ENCODE data around the gene CACNB4.

GRCh38 chr2:152120430-152120829 is 21.6 kb upstream of the CACNB4 start:
- TF ChIP-seq, protein P1, sequence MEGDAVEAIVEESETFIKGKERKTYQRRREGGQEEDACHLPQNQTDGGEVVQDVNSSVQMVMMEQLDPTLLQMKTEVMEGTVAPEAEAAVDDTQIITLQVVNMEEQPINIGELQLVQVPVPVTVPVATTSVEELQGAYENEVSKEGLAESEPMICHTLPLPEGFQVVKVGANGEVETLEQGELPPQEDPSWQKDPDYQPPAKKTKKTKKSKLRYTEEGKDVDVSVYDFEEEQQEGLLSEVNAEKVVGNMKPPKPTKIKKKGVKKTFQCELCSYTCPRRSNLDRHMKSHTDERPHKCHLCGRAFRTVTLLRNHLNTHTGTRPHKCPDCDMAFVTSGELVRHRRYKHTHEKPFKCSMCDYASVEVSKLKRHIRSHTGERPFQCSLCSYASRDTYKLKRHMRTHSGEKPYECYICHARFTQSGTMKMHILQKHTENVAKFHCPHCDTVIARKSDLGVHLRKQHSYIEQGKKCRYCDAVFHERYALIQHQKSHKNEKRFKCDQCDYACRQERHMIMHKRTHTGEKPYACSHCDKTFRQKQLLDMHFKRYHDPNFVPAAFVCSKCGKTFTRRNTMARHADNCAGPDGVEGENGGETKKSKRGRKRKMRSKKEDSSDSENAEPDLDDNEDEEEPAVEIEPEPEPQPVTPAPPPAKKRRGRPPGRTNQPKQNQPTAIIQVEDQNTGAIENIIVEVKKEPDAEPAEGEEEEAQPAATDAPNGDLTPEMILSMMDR (IDR thresholded peaks at IDR 0.05): no peak
- TF ChIP-seq POLR2AphosphoS5 (IDR thresholded peaks at IDR 0.05; ENCODE audit: low read depth, low read length) (no peak), SIN3A (IDR thresholded peaks at IDR 0.05; ENCODE audit: borderline replicate concordance, insufficient read depth, low read depth, low read length) (no peak)

Measured in Panc1 (cell line).